HepG2 (cell line): Measurements from ENCODE around the gene STYXL1.

ENCODE experiments used
- ARHGAP35 ChIP-seq: sonication (generic); formaldehyde crosslinking; IDR thresholded peaks from 2 replicates; pipeline ENCODE4 v1.9.0; 2022; ENCODE audit warnings: mild to moderate bottlenecking, inconsistent platforms, moderate library complexity, missing genetic modification reagents, borderline replicate concordance
- CTCF ChIP-seq: sonication (generic); formaldehyde crosslinking; IDR thresholded peaks from 2 replicates; pipeline ENCODE4 v1.5.0; 2020; ENCODE audit warnings: mild to moderate bottlenecking, missing genetic modification reagents, moderate library complexity
- EP300 ChIP-seq, 3 experiments: sonication (generic) in 1 of 3; formaldehyde crosslinking in 1 of 3; IDR thresholded peaks; 2 replicates each; pipeline versions ENCODE4 v1.5.1 to v1.6.1; 2011 to 2020; ENCODE audit warnings: low read depth in 2 of 3, low read length in 2 of 3, borderline replicate concordance in 1 of 3, improper control_type of control experiment in 1 of 3, mild to moderate bottlenecking in 1 of 3, missing genetic modification reagents in 1 of 3, moderate library complexity in 1 of 3
- GATA4 ChIP-seq: sonication (generic); IDR thresholded peaks from 2 replicates; pipeline ENCODE4 v1.6.1; 2016; ENCODE audit warnings: antibody characterized with exemption, low read depth, borderline replicate concordance
- PATZ1 ChIP-seq: sonication (generic); formaldehyde crosslinking; IDR thresholded peaks from 2 replicates; pipeline ENCODE4 v1.4.0; 2020; ENCODE audit warnings: missing genetic modification reagents
- PBX3 ChIP-seq: sonication (generic); formaldehyde crosslinking; IDR thresholded peaks from 2 replicates; pipeline ENCODE4 v1.8.1; 2023; ENCODE audit warnings: missing genetic modification reagents, inconsistent platforms, borderline replicate concordance
- POLR2AphosphoS5 ChIP-seq: IDR thresholded peaks from 2 replicates; pipeline ENCODE4 v1.6.1; 2012; ENCODE audit warnings: low read depth, low read length
- RARG ChIP-seq: sonication (generic); formaldehyde crosslinking; IDR thresholded peaks from 2 replicates; pipeline ENCODE4 v1.4.0; 2020; ENCODE audit warnings: low read depth, mild to moderate bottlenecking, missing genetic modification reagents
- RFX5 ChIP-seq: IDR thresholded peaks from 2 replicates; pipeline ENCODE4 v1.6.1; 2011; ENCODE audit warnings: low read depth, low read length, improper control_type of control experiment
- TFE3 ChIP-seq: IDR thresholded peaks from 2 replicates; pipeline ENCODE4 v1.6.1; 2016
- USF2 ChIP-seq, 2 experiments: sonication (generic) in 1 of 2; formaldehyde crosslinking in 1 of 2; IDR thresholded peaks; 2 replicates each; pipeline versions ENCODE4 v1.5.1 to v1.6.1; 2011 to 2020; ENCODE audit warnings: borderline replicate concordance in 1 of 2, low read depth in 1 of 2, low read length in 1 of 2, mild to moderate bottlenecking in 1 of 2, missing genetic modification reagents in 1 of 2, moderate library complexity in 1 of 2
- ZNF335 ChIP-seq: sonication (generic); formaldehyde crosslinking; IDR thresholded peaks from 2 replicates; pipeline ENCODE4 v1.4.0; 2020; ENCODE audit warnings: missing genetic modification reagents
- ZNF580 ChIP-seq: IDR thresholded peaks from 2 replicates; pipeline ENCODE4 v1.6.1; 2016; ENCODE audit warnings: low read depth, borderline replicate concordance
- ZZZ3 ChIP-seq: sonication (generic); formaldehyde crosslinking; IDR thresholded peaks from 2 replicates; pipeline ENCODE4 v1.4.0; 2020; ENCODE audit warnings: missing genetic modification reagents, mild to moderate bottlenecking, borderline replicate concordance

- TF ChIP-seq RFX5 (no peak), EP300 (IDR thresholded peaks at IDR 0.05; ENCODE audit: low read depth in 2 of 2, low read length in 2 of 2) (no peak), EP300 (CRISPR knock-in tag; IDR thresholded peaks at IDR 0.05; ENCODE audit: borderline replicate concordance) (no peak), CTCF (CRISPR knock-in tag) (no peak), GATA4 (no peak), ZNF335 (no peak), USF2 (IDR thresholded peaks at IDR 0.05; ENCODE audit: low read depth, low read length) (no peak), USF2 (CRISPR knock-in tag; IDR thresholded peaks at IDR 0.05; ENCODE audit: borderline replicate concordance) (no peak), PBX3 (no peak), ZZZ3 (no peak), ARHGAP35 (CRISPR knock-in tag) (no peak), PATZ1 (CRISPR knock-in tag) (no peak), ZNF580 (CRISPR knock-in tag) (no peak), POLR2AphosphoS5 (no peak), TFE3 (CRISPR knock-in tag) (no peak), RARG (CRISPR knock-in tag) (no peak)
These were observed 97.6 kb downstream of the STYXL1 start for GRCh38 chr7:75950111-75950681.
